ENCODE data around the gene TSPAN9.
A peak's percentile ranks its signal among the peaks of the same experiment; 100 is the strongest.

DNA sequence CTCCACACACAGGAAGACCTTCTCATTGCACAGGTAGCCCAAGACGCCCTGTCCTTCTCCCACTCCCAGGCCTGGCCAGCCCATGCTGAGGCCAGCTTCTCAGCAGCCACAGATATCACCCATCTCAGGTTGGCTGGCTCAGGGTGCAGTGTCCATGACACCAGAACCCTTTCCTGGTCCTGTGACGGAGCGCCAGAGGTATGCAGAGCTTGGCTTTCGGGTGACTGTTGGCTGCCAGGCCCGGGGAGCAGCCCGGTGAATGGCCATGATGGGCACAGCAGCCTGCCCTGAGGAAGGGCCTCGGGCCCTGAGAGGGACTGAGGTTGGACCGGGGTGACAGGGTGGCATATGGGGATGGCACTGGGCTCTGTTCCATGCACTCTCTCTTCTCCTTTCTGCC lies 173.4 kb downstream of the TSPAN9 start:
- TF ChIP-seq, protein P1, sequence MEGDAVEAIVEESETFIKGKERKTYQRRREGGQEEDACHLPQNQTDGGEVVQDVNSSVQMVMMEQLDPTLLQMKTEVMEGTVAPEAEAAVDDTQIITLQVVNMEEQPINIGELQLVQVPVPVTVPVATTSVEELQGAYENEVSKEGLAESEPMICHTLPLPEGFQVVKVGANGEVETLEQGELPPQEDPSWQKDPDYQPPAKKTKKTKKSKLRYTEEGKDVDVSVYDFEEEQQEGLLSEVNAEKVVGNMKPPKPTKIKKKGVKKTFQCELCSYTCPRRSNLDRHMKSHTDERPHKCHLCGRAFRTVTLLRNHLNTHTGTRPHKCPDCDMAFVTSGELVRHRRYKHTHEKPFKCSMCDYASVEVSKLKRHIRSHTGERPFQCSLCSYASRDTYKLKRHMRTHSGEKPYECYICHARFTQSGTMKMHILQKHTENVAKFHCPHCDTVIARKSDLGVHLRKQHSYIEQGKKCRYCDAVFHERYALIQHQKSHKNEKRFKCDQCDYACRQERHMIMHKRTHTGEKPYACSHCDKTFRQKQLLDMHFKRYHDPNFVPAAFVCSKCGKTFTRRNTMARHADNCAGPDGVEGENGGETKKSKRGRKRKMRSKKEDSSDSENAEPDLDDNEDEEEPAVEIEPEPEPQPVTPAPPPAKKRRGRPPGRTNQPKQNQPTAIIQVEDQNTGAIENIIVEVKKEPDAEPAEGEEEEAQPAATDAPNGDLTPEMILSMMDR (IDR thresholded peaks at IDR 0.05), result peak in 1 of 12 donors; percentile 18
- TF ChIP-seq POLR2A (IDR thresholded peaks at IDR 0.05), result peak in 1 of 2 donors; percentile 35

Measured in heart left ventricle (tissue), 13 donors.